ENCODE measurements around the gene FAM200C.

Gene FAM200C

DNA sequence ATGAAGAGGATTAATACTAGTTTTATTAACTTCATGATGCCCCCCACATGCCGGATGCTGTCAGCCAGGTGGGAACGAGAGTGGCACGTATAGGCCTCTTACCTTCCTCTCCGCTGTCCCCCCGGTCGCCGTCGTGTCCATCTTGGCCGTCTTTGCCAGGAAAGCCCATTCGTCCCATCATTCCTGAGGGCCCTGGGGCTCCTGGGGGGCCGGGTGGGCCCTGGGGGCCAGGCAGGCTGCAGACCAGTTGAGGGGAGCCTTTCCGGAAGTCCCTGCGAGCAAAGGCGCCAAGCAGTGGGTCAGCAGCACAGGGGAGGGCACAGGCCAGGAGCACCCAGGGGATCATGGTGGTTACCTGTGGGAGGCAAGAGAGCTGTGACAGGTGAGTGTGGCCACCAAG is 45.2 kb downstream of the FAM200C start:
- ChIA-PET POLR2A (ENCODE audit: low non-redundant PET) (no interaction called here), CTCF (no interaction called here)
- TF ChIP-seq, protein P1, sequence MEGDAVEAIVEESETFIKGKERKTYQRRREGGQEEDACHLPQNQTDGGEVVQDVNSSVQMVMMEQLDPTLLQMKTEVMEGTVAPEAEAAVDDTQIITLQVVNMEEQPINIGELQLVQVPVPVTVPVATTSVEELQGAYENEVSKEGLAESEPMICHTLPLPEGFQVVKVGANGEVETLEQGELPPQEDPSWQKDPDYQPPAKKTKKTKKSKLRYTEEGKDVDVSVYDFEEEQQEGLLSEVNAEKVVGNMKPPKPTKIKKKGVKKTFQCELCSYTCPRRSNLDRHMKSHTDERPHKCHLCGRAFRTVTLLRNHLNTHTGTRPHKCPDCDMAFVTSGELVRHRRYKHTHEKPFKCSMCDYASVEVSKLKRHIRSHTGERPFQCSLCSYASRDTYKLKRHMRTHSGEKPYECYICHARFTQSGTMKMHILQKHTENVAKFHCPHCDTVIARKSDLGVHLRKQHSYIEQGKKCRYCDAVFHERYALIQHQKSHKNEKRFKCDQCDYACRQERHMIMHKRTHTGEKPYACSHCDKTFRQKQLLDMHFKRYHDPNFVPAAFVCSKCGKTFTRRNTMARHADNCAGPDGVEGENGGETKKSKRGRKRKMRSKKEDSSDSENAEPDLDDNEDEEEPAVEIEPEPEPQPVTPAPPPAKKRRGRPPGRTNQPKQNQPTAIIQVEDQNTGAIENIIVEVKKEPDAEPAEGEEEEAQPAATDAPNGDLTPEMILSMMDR (conservative IDR thresholded peaks at IDR 0.05; ENCODE audit: low read depth): no peak
- H3K27ac ChIP-seq: no peak overlapping the region
- DNase-seq (ENCODE audit: low spot score): no peak

DNA sequence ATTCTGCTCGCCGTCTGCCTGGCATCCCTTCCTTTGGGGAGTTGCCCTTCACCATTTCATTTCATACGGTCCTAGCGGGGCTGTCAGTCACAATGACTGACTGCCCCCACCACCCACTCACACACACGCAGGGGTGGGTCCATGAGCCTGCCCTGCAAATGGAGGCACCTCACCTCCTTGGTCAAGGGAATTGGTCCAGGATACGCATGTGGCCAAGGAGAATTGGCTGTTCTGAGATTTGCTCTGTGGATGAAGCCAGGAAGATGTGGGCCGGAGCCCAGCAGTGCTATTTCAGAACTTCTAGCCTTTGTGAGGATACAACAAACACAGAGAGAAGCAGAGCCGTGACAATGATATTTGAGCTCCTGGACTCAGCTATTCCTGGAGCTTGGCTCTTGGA is 46.5 kb downstream of the FAM200C start:
- TF ChIP-seq, protein P1 (conservative IDR thresholded peaks at IDR 0.05; ENCODE audit: low read depth): no peak
- no peak overlapping the region for H3K27ac ChIP-seq
- POLR2A ChIA-PET (ENCODE audit: low non-redundant PET): no interaction called here
- no peak for DNase-seq (ENCODE audit: low spot score)
- CTCF ChIA-PET: no interaction called here

DNA sequence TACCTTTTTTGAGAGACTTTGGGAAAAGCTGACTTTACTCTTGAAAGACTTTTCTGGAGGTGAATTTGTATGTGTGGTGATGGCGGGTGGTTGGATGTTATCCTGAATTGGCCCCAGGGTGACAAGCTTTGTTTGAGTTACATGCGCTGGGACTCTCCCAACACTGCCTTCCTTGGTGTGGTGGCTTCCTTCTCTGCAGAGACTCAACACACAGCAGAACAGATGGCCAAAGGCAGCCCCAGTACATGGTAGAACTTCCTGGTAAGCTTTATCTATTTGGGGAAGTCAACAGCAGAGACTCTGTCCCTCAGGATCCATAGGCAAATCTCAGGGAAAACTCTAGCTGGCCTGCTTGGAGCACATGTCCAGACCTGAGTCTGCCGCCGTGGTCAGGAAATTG is 47.5 kb downstream of the FAM200C start:
- no peak for DNase-seq (ENCODE audit: low spot score)
- CTCF ChIA-PET: interaction anchor here (0.6 to 1.5 kb wide), 6 partner anchors 11 to 1919 kb away, joined by 3 read pairs; no protein-coding TSS in a partner anchor
- no peak overlapping the region for H3K27ac ChIP-seq
- TF ChIP-seq, protein P1 (conservative IDR thresholded peaks at IDR 0.05; ENCODE audit: low read depth): no peak
- POLR2A ChIA-PET (ENCODE audit: low non-redundant PET): no interaction called here

DNA sequence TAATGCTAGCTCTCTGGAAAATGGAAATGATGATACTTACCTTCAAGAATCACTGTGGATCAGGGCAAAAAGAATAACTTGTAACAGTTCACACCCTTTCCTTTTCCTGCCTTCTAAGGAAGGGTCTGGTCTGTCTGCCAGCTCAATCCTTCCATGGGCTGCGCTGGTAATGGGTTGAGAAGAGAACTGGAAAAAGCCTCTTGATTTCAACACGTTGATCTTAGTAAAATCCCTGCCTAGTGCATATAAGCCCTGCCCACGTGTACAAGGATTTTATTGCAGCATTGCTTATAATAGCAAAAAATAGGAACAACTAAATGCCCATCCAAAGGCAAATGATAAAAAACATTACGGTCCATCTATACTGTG is 49.9 kb downstream of the FAM200C start:
- CTCF ChIA-PET: interaction anchor here (1.0 kb wide), 2 partner anchors 41 to 328 kb away, joined by 3 to 4 read pairs; no protein-coding TSS in a partner anchor
- DNase-seq (ENCODE audit: low spot score): no peak
- TF ChIP-seq, protein P1 (conservative IDR thresholded peaks at IDR 0.05; ENCODE audit: low read depth): no peak
- H3K27ac ChIP-seq: no peak overlapping the region
- POLR2A ChIA-PET (ENCODE audit: low non-redundant PET): no interaction called here

DNA sequence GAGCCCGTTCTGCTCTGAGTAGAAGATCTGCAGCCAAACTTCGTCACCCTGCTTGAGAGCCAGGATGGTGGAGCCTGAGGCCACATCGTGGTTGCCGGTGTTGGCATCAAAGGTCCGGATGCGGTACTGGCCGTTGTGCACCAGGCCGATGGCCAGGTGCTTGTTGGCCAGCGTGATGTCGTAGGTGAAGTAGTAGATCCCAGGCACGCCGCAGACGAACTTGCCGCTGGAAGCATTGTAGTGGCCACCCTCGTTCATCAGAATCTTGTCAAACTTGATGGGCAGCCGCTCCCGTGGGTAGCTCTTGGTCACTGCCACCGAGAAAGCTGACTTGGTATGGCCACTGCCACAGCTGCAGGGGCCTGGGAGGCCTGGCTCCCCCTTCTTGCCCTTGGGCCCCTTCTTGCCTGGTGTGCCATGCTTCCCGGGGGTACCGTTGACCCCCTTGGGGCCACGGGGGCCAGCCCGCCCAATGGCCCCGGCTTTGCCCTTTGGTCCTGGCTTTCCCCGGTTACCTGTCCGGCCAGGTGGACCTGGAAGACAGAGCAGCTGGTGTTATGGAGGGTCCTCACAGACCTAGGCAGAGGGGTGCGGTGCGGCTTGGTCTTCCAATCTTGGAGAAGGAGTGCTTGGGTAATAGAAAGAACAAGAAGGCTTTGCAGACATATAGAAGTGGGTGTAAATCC is 50.5 kb downstream of the FAM200C start:
- POLR2A ChIA-PET (ENCODE audit: low non-redundant PET): no interaction called here
- TF ChIP-seq, protein P1 (conservative IDR thresholded peaks at IDR 0.05; ENCODE audit: low read depth): no peak
- DNase-seq (ENCODE audit: low spot score): no peak
- no peak overlapping the region for H3K27ac ChIP-seq
- CTCF ChIA-PET: interaction anchor here (0.6 to 1.0 kb wide), 3 partner anchors 41 to 908 kb away, joined by 3 to 5 read pairs (median 4); no protein-coding TSS in a partner anchor

DNA sequence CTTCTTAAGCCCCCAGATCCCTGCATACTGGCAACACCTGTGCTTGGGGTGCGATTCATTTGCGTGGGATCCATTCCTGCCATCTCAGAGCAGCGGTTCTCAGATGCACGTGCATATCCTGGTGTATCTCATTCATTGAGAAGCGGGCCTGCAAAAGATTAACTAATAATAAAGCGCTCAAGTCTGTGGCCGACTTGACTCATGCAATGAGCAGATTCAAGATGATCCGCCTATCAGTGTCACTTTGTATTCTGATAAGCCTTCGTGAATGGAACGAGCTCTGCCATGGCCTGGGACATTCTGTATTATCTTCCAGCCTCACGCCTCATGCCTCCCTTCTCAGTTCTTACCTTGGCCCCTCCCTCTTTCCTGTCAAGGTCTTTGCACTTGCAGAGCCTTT is 51.8 kb downstream of the FAM200C start:
- ChIA-PET CTCF (interaction anchor here (1.0 kb wide), 1 partner anchor 326 kb away, joined by 5 read pairs; no protein-coding TSS in a partner anchor), POLR2A (ENCODE audit: low non-redundant PET) (no interaction called here)
- no peak for DNase-seq (ENCODE audit: low spot score)
- TF ChIP-seq, protein P1 (conservative IDR thresholded peaks at IDR 0.05; ENCODE audit: low read depth): no peak
- H3K27ac ChIP-seq: no peak overlapping the region
